Erythroblast (primary cell): ENCODE measurements around the gene PPP1R1C.

ENCODE experiments used
- GATA1 ChIP-seq: IDR thresholded peaks from 2 replicates; pipeline ENCODE4 v1.6.1; 2011; ENCODE audit warnings: low read depth, mild to moderate bottlenecking, control low read depth, low read length, moderate library complexity
- POLR2A ChIP-seq: IDR thresholded peaks from 2 replicates; pipeline ENCODE4 v1.6.1; 2011; ENCODE audit warnings: mild to moderate bottlenecking, low read length

DNA sequence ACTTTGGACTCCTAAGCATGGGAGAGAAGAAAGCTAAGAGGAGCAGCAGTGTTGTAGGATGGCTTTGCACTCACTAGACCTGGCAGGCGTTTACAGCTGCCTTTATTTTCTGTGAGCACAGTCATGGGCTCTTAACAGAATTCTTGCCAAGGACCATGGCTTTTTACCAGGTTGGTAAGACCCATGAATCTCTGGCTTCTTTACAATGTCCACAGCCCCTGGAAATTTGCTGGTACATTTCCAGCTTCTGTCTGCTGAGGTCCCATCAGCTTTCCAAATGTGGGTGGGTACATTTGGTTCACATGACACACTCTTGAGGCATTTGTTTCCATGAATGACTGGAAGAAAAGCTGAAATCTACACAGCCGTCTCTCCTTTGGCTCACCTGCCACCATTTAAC is 162.7 kb downstream of the PPP1R1C start:
- TF ChIP-seq POLR2A (no peak), GATA1 (no peak)
